GM18951 (cell line): ENCODE measurements around the gene FLNB.

Experiments used
- POLR2A ChIP-seq: IDR thresholded peaks from 4 replicates; pipeline ENCODE4 v1.6.1; 2011; ENCODE audit warnings: mild to moderate bottlenecking; ENCODE audit not compliant: insufficient read length, insufficient read depth; ENCODE audit errors: extremely low read depth
- in situ Hi-C: fragments of 300-500 bp; cut with MboI; formaldehyde crosslinking; loops from one replicate; pipeline ENCODE4 v1.12.0; 2022; ENCODE audit warnings: low sequenced_read_pairs, mixed read lengths, inconsistent platforms; ENCODE audit not compliant: unreplicated experiment

The FLNB gene

DNA sequence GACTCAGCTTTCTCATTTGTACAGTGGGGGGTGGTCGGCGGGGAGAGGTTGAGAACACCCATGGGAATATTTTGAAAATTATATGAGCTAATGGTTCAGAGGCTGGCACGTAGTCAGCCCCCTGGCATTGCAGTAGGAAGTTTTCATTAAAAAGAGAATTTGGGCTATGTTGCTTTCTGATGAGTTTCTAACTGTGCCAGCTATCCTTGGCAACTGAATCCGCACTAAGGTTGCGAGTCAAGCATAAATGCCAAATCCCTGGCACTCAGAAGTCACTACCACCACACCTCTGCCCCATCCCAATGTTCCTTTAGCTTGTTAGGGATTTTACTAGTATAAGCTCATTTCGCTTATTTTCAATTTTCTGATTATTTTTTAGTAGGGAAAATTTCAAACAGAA is 111.0 kb downstream of the FLNB start:
- no peak for TF ChIP-seq POLR2A
- in situ Hi-C loops: no loop called here

GRCh38 chr3:58120075-58120812 is 112.0 kb downstream of the FLNB start:
- in situ Hi-C loops: no loop called here

DNA sequence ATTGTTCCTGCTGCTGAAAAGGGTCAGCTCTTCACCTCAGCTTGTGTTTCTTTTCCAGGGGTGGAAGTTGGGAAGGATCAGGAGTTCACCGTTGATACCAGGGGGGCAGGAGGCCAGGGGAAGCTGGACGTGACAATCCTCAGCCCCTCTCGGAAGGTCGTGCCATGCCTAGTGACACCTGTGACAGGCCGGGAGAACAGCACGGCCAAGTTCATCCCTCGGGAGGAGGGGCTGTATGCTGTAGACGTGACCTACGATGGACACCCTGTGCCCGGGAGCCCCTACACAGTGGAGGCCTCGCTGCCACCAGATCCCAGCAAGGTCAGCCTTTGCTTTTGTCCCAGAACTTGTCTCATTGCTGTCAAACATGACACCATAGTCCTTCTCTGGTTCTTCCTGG is 113.0 kb downstream of the FLNB start:
- in situ Hi-C loops: no loop called here
- TF ChIP-seq POLR2A: no peak

More at GRCh38 chr3:58120075-58120812, 112.0 kb downstream of the FLNB start:
- no peak for TF ChIP-seq POLR2A

DNA sequence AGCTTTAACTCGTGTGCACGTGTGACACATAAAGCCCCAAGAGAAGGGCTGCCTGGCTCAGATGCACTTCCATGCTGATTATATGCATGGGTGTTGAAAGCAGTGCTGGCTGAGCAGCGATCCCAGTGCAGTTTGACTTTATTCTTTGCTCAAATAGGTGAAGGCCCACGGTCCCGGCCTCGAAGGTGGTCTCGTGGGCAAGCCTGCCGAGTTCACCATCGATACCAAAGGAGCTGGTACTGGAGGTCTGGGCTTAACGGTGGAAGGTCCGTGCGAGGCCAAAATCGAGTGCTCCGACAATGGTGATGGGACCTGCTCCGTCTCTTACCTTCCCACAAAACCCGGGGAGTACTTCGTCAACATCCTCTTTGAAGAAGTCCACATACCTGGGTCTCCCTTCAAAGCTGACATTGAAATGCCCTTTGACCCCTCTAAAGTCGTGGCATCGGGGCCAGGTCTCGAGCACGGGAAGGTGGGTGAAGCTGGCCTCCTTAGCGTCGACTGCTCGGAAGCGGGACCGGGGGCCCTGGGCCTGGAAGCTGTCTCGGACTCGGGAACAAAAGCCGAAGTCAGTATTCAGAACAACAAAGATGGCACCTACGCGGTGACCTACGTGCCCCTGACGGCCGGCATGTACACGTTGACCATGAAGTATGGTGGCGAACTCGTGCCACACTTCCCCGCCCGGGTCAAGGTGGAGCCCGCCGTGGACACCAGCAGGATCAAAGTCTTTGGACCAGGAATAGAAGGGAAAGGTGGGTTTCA is 114.9 kb downstream of the FLNB start:
- no peak for TF ChIP-seq POLR2A
- in situ Hi-C loops: no loop called here

- in situ Hi-C loops: no loop called here
- TF ChIP-seq POLR2A: no peak
Measured at GRCh38 chr3:58124387-58124786, 116.2 kb downstream of the FLNB start.

- in situ Hi-C loops: no loop called here
- TF ChIP-seq POLR2A: no peak
Measured at GRCh38 chr3:58129041-58129770, 121.0 kb downstream of the FLNB start.

DNA sequence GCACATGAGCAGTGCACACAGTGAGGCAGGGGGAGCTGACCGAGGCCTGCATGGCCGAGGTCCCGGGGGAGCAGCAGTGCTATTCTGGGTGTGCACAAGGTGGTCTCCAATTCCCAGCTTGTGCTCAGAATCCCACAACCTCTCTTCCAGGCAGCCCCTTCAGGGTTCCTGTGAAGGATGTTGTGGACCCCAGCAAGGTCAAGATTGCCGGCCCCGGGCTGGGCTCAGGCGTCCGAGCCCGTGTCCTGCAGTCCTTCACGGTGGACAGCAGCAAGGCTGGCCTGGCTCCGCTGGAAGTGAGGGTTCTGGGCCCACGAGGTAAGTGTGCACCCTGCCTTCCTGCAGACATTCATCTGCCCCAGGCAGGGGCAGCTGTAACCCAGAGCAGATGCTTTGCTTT is 122.4 kb downstream of the FLNB start:
- in situ Hi-C loops: no loop called here
- no peak for TF ChIP-seq POLR2A

- in situ Hi-C loops: no loop called here
- TF ChIP-seq POLR2A: no peak
Measured at GRCh38 chr3:58131101-58131825, 123.0 kb downstream of the FLNB start.

DNA sequence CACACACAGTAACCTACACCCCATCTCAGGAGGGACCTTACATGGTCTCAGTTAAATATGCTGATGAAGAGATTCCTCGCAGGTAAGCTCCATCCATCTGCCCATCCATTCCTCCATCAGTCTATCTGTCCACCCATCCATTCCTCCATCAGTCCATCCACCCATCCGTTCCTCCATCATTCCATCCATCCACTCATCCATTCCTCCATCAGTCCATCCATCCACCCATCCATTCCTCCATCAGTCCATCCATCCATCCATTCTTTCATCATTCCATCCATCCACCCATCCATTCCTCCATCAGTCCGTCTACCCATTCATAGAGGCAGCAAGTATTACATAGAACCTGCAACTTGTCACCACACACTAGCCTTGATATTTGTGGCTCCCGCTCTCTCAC is 124.6 kb downstream of the FLNB start:
- in situ Hi-C loops: no loop called here
- no peak for TF ChIP-seq POLR2A

DNA sequence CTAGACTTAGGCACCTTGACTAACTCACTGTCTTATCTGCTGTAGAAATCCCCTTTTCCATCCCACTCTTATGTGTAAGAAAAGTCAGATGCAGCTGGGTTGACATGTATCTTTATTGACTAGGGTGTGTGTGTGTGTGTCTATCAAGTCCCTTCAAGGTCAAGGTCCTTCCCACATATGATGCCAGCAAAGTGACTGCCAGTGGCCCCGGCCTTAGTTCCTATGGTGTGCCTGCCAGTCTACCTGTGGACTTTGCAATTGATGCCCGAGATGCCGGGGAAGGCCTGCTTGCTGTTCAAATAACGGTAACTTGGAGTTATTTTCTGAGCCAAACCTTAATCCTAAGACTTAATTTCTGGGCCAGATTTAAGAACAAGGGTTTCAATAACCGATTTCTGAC is 126.2 kb downstream of the FLNB start:
- TF ChIP-seq POLR2A: no peak
- in situ Hi-C loops: no loop called here

- no peak for TF ChIP-seq POLR2A
- in situ Hi-C loops: no loop called here
Measured at GRCh38 chr3:58135712-58136543, 127.7 kb downstream of the FLNB start.

- in situ Hi-C loops: no loop called here
Measured at GRCh38 chr3:58137306-58137705, 129.1 kb downstream of the FLNB start.

More at GRCh38 chr3:58137306-58137705, 129.1 kb downstream of the FLNB start:
- no peak for TF ChIP-seq POLR2A
